HEK293T (cell line): Measurements from ENCODE around the gene TMA7B.

ENCODE experiments used
- BHLHE40 ChIP-seq: fragments of 450-650 bp; IDR thresholded peaks from 2 replicates; pipeline ENCODE4 v1.6.1; 2016; ENCODE audit warnings: mild to moderate bottlenecking, moderate library complexity, borderline replicate concordance
- CTBP1 ChIP-seq: fragments of 450-650 bp; IDR thresholded peaks from 2 replicates; pipeline ENCODE4 v1.6.1; 2016; ENCODE audit warnings: borderline replicate concordance
- ELF4 ChIP-seq: fragments of 450-650 bp; IDR thresholded peaks from 2 replicates; pipeline ENCODE4 v1.6.1; 2017; ENCODE audit warnings: antibody characterized with exemption
- FOXA1 ChIP-seq: fragments of 450-650 bp; IDR thresholded peaks from 2 replicates; pipeline ENCODE4 v1.6.1; 2016; ENCODE audit warnings: mild to moderate bottlenecking
- FOXM1 ChIP-seq: fragments of 450-650 bp; IDR thresholded peaks from 2 replicates; pipeline ENCODE4 v1.6.1; 2017; ENCODE audit warnings: mild to moderate bottlenecking, borderline replicate concordance
- HDGF ChIP-seq: fragments of 450-650 bp; IDR thresholded peaks from 2 replicates; pipeline ENCODE4 v1.6.1; 2017; ENCODE audit warnings: antibody characterized with exemption, borderline replicate concordance
- L3MBTL2 ChIP-seq: fragments of 450-650 bp; conservative IDR thresholded peaks from 2 replicates; pipeline ENCODE4 v1.6.1; 2016; ENCODE audit warnings: mild to moderate bottlenecking
- LEF1 ChIP-seq: fragments of 450-650 bp; IDR thresholded peaks from 2 replicates; pipeline ENCODE4 v1.6.1; 2017; ENCODE audit warnings: mild to moderate bottlenecking, borderline replicate concordance
- NFRKB ChIP-seq: fragments of 450-650 bp; IDR thresholded peaks from 2 replicates; pipeline ENCODE4 v1.6.1; 2016; ENCODE audit warnings: mild to moderate bottlenecking, moderate library complexity
- PKNOX1 ChIP-seq: fragments of 450-650 bp; IDR thresholded peaks from 2 replicates; pipeline ENCODE4 v1.6.1; 2016
- SP1 ChIP-seq: fragments of 450-650 bp; IDR thresholded peaks from 2 replicates; pipeline ENCODE4 v1.6.1; 2017
- SUZ12 ChIP-seq: fragments of 450-650 bp; IDR thresholded peaks from 2 replicates; pipeline ENCODE4 v1.6.1; 2016; ENCODE audit warnings: mild to moderate bottlenecking
- TARDBP ChIP-seq: fragments of 450-650 bp; IDR thresholded peaks from 2 replicates; pipeline ENCODE4 v1.6.1; 2016
- ZNF384 ChIP-seq: fragments of 450-650 bp; IDR thresholded peaks from 2 replicates; pipeline ENCODE4 v1.6.1; 2016

GRCh38 chr22:40002935-40003715 lies 42.9 kb downstream of the TMA7B start:
- no peak for TF ChIP-seq LEF1
- no peak for TF ChIP-seq BHLHE40
- no peak for TF ChIP-seq FOXM1
- TF ChIP-seq SP1 = no peak
- no peak for TF ChIP-seq CTBP1
- TF ChIP-seq L3MBTL2 = no peak
- TF ChIP-seq TARDBP = no peak
- no peak for TF ChIP-seq SUZ12
- TF ChIP-seq NFRKB = no peak
- TF ChIP-seq ELF4 = no peak
- TF ChIP-seq HDGF = no peak
- TF ChIP-seq FOXA1 = no peak
- no peak for TF ChIP-seq ZNF384
- TF ChIP-seq PKNOX1 = no peak
